ENCODE measurements around the gene PERM1.
"Not testable (repeated sequence)": the region's sequence is repeated elsewhere in the genome, so short reads cannot be mapped to it uniquely, and the experiment has no call there.

- not testable (repeated sequence) for TF ChIP-seq CTCF (conservative IDR thresholded peaks at IDR 0.05 in 1 of 2, IDR thresholded peaks at IDR 0.05 in 1 of 2; ENCODE audit: low read depth in 1 of 2, low read length in 2 of 2); EZH2 (IDR thresholded peaks at IDR 0.05; ENCODE audit: low read length, missing control alignments)
Observed at GRCh38 chr1:1012736-1013104, 30.8 kb upstream of the PERM1 start.
